Prostate gland (tissue), 2 donors: Measurements from ENCODE around the gene ANXA9. TPM values are rescaled to one million over a fixed set of nuclear protein-coding genes. Genes with fewer than 3 reads are reported as not detected.

Source experiments
- DNase-seq: peaks from one replicate; pipeline ENCODE4 v3.0.0-alpha.2; 2019; ENCODE audit warnings: low spot score
- H3K27ac ChIP-seq, 2 donors: fragments of 200-600 bp; sonication (generic); 2 replicates each; pipeline ENCODE4 v1.5.1; 2017 to 2019
- H3K27me3 ChIP-seq: fragments of 200-600 bp; sonication (generic); replicated peaks from 2 replicates; pipeline ENCODE4 v1.5.1; 2019; ENCODE audit not compliant: insufficient read depth
- H3K36me3 ChIP-seq, 2 donors: fragments of 200-600 bp; sonication (generic); 1 replicate in 1 of 2; 2 replicates in 1 of 2; pipeline versions ENCODE4 v1.5.1 to v1.8.1; 2017 to 2019
- H3K4me1 ChIP-seq: fragments of 200-600 bp; sonication (generic); replicated peaks from 2 replicates; pipeline ENCODE4 v1.5.1; 2019
- H3K4me3 ChIP-seq, 2 donors: fragments of 200-600 bp; sonication (generic); 2 replicates each; pipeline ENCODE4 v1.5.1; 2017 to 2019
- H3K9me3 ChIP-seq: fragments of 200-600 bp; sonication (generic); 2 replicates; pipeline ENCODE4 v1.5.1; 2017
- POLR2A ChIP-seq: fragments of 450-650 bp; IDR thresholded peaks from one replicate; pipeline ENCODE4 v1.6.1; 2016; ENCODE audit warnings: antibody characterized with exemption, mild to moderate bottlenecking
- POLR2AphosphoS5 ChIP-seq: sonication (generic); formaldehyde crosslinking; IDR thresholded peaks from one replicate; pipeline ENCODE4 v1.6.1; 2017; ENCODE audit warnings: antibody characterized with exemption
- WGBS: methylation state at CpG from one replicate; pipeline ENCODE4 v1.1.5; 2018; 5-methylcytosine and 5-hydroxymethylcytosine counted together
- intact Hi-C: fragments of 100-400 bp; cut with DNase I; formaldehyde crosslinking; loops from one replicate; pipeline ENCODE4 v1.14.2; 2022
- total RNA-seq, 2 donors: library from RNA; depleted of rRNA; stranded (reverse); fragments of >200 nt; gene quantifications; one replicate each; pipeline ENCODE4 v1.1.0, GENCODE V29; 2016
- TF ChIP-seq, protein P1 (sequence below), 4 experiments: fragments of 200-600 bp in 2 of 4; fragments of 450-650 bp in 2 of 4; sonication (generic) in 2 of 4; IDR thresholded peaks; 1 replicate in 3 of 4; 2 replicates in 1 of 4; pipeline ENCODE4 v1.5.1; 2016 to 2019; ENCODE audit warnings: antibody characterized with exemption in 4 of 4, mild to moderate bottlenecking in 2 of 4, moderate library complexity in 2 of 4

Gene ANXA9
- total RNA-seq, 2 donors from 2014 or later: 1.1 to 3.4 TPM

DNA sequence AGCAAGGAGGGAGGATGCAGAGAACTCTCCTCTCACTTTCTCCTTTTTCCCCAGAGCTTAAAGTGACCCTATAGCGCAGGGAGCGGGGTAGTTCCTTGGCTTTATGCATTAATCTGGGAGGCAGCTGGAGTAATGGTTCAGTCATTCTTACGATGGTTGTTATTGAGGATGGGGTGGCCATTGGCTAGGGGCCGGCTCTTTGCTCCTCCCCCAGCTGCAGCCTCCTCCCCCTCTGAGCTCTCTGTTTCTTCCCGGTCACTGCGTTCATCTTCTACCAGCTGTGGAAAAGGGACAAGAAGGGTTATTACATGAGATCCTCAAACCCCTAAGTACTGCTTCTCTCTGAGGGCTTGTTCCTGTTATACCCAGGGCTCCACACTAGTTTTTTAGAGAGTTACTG, 16.1 kb upstream of the ANXA9 start:
- 64% methylated on average over 6 of the region's 6 CpGs for WGBS
- peaks cover 18 to 35% of the 10 kb centered on the region in 2 donors for H3K36me3 ChIP-seq

DNA sequence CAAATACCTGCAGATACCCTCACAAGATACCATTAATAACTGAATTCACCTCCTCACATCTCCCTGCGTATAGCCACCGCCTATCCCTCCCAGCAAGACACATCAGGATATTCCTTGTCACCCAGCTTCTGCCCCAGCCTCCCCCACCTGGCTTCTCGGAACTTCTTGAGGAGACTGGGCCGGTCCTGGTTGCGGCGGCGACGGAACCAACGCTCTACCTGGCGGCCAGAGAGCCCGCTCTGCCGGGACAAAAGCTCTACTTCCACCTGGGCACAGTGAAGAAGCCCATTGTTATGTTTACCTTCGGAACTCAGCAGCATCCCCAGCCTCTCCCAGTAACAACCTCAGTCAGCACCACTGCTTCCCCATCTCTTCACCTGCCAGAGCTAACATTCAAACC, 14.2 kb upstream of the ANXA9 start:
- intact Hi-C loops: no loop called here
- no peak overlapping the region for H3K27ac ChIP-seq
- H3K9me3 ChIP-seq: no peaks in the 10 kb centered on the region
- peaks cover 24% of the 10 kb centered on the region for H3K4me1 ChIP-seq
- no peak overlapping the region for H3K4me3 ChIP-seq
- TF ChIP-seq POLR2AphosphoS5 (no peak), POLR2A (no peak)
- TF ChIP-seq, protein P1, sequence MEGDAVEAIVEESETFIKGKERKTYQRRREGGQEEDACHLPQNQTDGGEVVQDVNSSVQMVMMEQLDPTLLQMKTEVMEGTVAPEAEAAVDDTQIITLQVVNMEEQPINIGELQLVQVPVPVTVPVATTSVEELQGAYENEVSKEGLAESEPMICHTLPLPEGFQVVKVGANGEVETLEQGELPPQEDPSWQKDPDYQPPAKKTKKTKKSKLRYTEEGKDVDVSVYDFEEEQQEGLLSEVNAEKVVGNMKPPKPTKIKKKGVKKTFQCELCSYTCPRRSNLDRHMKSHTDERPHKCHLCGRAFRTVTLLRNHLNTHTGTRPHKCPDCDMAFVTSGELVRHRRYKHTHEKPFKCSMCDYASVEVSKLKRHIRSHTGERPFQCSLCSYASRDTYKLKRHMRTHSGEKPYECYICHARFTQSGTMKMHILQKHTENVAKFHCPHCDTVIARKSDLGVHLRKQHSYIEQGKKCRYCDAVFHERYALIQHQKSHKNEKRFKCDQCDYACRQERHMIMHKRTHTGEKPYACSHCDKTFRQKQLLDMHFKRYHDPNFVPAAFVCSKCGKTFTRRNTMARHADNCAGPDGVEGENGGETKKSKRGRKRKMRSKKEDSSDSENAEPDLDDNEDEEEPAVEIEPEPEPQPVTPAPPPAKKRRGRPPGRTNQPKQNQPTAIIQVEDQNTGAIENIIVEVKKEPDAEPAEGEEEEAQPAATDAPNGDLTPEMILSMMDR (IDR thresholded peaks at IDR 0.05): no peak
- peaks cover 18 to 35% of the 10 kb centered on the region in 2 donors for H3K36me3 ChIP-seq
- DNase-seq: no peak
- 94% methylated on average over 13 of the region's 13 CpGs for whole genome bisulfite sequencing
- no peaks in the 10 kb centered on the region for H3K27me3 ChIP-seq

More for the DNA sequence above, 16.1 kb upstream of the ANXA9 start:
- no peak for TF ChIP-seq POLR2A
- TF ChIP-seq POLR2AphosphoS5: no peak
- TF ChIP-seq, protein P1 (IDR thresholded peaks at IDR 0.05): no peak
- DNase-seq: no peak
- Histone ChIP-seq H3K27me3 (no peaks in the 10 kb centered on the region), H3K4me1 (peaks cover 5% of the 10 kb centered on the region), H3K9me3 (no peaks in the 10 kb centered on the region), H3K27ac (no peak overlapping the region), H3K4me3 (no peak overlapping the region)
- intact Hi-C loops: no loop called here

DNA sequence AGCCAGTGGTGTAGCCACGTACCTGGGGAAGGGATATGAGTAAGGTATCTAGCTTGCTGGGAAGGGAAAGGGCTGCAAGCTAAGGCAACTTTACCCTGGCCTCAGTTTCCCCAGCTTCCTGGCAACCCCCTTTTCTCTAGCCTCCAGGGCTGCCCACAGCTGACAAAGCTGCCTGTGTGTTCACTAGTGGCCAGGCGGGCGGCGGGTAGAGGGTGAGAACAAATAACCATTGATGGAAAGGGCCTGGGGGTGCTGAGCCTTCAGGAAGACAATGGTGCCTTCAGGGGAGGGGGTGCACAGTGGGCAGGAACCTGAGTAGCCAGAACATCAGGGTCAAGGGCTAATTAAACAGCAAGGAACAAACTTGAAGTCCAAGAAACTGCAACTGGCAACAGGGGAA, 13.6 kb upstream of the ANXA9 start:
- H3K36me3 ChIP-seq: peaks cover 18 to 35% of the 10 kb centered on the region in 2 donors
- no peak for DNase-seq
- H3K27me3 ChIP-seq: no peaks in the 10 kb centered on the region
- intact Hi-C loops: no loop called here
- peaks cover 25% of the 10 kb centered on the region for H3K4me1 ChIP-seq
- no peak overlapping the region for H3K4me3 ChIP-seq
- no peak for TF ChIP-seq POLR2A
- TF ChIP-seq, protein P1 (IDR thresholded peaks at IDR 0.05): no peak
- no peak for TF ChIP-seq POLR2AphosphoS5
- H3K9me3 ChIP-seq: no peaks in the 10 kb centered on the region
- WGBS: 93% methylated on average over 4 of the region's 4 CpGs
- no peak overlapping the region for H3K27ac ChIP-seq

DNA sequence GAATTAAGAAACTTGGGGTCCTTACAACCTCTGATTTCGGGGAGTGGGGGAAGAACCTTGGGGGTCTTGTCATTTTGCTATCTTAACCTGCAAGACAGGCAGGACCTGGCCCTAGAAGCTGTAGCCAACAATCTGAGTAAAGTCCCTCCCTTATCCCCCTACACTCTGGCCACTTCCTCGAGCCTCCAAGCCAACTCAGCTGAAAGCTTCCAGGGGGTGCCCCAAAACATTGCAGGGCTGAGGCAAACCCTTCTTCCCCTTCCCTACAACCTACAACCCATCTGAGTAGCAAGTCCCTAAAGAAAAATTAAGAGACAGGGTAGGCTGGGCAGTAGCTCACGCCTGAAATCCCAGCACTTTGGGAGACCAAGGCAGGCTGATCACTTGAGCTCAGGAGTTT, 12.5 kb upstream of the ANXA9 start:
- no peaks in the 10 kb centered on the region for H3K27me3 ChIP-seq
- no peaks in the 10 kb centered on the region for H3K9me3 ChIP-seq
- H3K36me3 ChIP-seq: peaks cover 18 to 30% of the 10 kb centered on the region in 2 donors
- no peak for DNase-seq
- TF ChIP-seq POLR2A: no peak
- TF ChIP-seq, protein P1 (IDR thresholded peaks at IDR 0.05): no peak
- no peak for TF ChIP-seq POLR2AphosphoS5
- WGBS: 79% methylated on average over 3 of the region's 3 CpGs
- intact Hi-C loops: loop anchor here (5.0 to 10.0 kb wide), 3 partner anchors 42 to 505 kb away; partner anchors contain the start of genes ARNT and SETDB1
- H3K4me1 ChIP-seq: peaks cover 25% of the 10 kb centered on the region
- H3K27ac ChIP-seq: no peak overlapping the region
- H3K4me3 ChIP-seq: no peak overlapping the region
